Upper lobe of right lung (tissue), 1 donor: ENCODE results near the gene PHACTR4. TPM values are rescaled to one million over a fixed set of nuclear protein-coding genes. Genes with fewer than 3 reads are reported as not detected.

Source experiments
- ATAC-seq: fragments of 200-7000 bp; cut with Tn5 transposase; one replicate; pipeline ENCODE4 v1.9.1; 2020; ENCODE audit warnings: mild to moderate bottlenecking, moderate library complexity
- DNase-seq: peaks from one replicate; pipeline ENCODE4 v3.0.0-alpha.2; 2020
- H3K27ac ChIP-seq: fragments of 200-600 bp; one replicate; pipeline ENCODE4 v1.8.0; 2022
- H3K27me3 ChIP-seq: fragments of 200-600 bp; one replicate; pipeline ENCODE4 v1.8.0; 2022; ENCODE audit warnings: mild to moderate bottlenecking
- H3K36me3 ChIP-seq: fragments of 200-600 bp; one replicate; pipeline ENCODE4 v1.8.0; 2022
- H3K4me1 ChIP-seq: fragments of 200-600 bp; one replicate; pipeline ENCODE4 v1.8.0; 2022
- H3K4me3 ChIP-seq: fragments of 200-600 bp; one replicate; pipeline ENCODE4 v1.8.0; 2022; ENCODE audit warnings: mild to moderate bottlenecking
- H3K9me3 ChIP-seq: fragments of 200-600 bp; one replicate; pipeline ENCODE4 v1.8.0; 2022
- intact Hi-C: fragments of 100-400 bp; cut with DNase I; formaldehyde crosslinking; loops from one replicate; pipeline ENCODE4 v1.11.0; 2022
- total RNA-seq: library from RNA; stranded (reverse); fragmentation: NEBNext Ultra II Directional; extraction: Animal tissue kit (Norgen Biotek cat#: 25700); gene quantifications from one replicate; pipeline ENCODE4 v1.2.1, GENCODE V29; 2021
- TF ChIP-seq, protein P1 (sequence below): fragments of 200-600 bp; IDR thresholded peaks from one replicate; pipeline ENCODE4 v1.8.0; 2022; ENCODE audit warnings: antibody characterized with exemption
- donor health status: DM: no; HTN: yes; CAD: no; lungs with severe emphysema.

Gene PHACTR4
- total RNA-seq, 1 donor from 2014 or later, result 43.2 TPM

GRCh38 chr1:28328228-28328648, 41.3 kb upstream of the PHACTR4 start:
- Histone ChIP-seq H3K4me1 (peaks cover 6% of the 10 kb centered on the region), H3K9me3 (no peaks in the 10 kb centered on the region), H3K4me3 (peak overlapping the region; percentile 58), H3K27me3 (no peaks in the 10 kb centered on the region), H3K36me3 (peaks cover 29% of the 10 kb centered on the region), H3K27ac (peak overlapping the region; percentile 91)
- DNase-seq, result no peak
- intact Hi-C loops, result no loop called here
- TF ChIP-seq, protein P1, sequence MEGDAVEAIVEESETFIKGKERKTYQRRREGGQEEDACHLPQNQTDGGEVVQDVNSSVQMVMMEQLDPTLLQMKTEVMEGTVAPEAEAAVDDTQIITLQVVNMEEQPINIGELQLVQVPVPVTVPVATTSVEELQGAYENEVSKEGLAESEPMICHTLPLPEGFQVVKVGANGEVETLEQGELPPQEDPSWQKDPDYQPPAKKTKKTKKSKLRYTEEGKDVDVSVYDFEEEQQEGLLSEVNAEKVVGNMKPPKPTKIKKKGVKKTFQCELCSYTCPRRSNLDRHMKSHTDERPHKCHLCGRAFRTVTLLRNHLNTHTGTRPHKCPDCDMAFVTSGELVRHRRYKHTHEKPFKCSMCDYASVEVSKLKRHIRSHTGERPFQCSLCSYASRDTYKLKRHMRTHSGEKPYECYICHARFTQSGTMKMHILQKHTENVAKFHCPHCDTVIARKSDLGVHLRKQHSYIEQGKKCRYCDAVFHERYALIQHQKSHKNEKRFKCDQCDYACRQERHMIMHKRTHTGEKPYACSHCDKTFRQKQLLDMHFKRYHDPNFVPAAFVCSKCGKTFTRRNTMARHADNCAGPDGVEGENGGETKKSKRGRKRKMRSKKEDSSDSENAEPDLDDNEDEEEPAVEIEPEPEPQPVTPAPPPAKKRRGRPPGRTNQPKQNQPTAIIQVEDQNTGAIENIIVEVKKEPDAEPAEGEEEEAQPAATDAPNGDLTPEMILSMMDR, result no peak
- no peak for ATAC-seq

DNA sequence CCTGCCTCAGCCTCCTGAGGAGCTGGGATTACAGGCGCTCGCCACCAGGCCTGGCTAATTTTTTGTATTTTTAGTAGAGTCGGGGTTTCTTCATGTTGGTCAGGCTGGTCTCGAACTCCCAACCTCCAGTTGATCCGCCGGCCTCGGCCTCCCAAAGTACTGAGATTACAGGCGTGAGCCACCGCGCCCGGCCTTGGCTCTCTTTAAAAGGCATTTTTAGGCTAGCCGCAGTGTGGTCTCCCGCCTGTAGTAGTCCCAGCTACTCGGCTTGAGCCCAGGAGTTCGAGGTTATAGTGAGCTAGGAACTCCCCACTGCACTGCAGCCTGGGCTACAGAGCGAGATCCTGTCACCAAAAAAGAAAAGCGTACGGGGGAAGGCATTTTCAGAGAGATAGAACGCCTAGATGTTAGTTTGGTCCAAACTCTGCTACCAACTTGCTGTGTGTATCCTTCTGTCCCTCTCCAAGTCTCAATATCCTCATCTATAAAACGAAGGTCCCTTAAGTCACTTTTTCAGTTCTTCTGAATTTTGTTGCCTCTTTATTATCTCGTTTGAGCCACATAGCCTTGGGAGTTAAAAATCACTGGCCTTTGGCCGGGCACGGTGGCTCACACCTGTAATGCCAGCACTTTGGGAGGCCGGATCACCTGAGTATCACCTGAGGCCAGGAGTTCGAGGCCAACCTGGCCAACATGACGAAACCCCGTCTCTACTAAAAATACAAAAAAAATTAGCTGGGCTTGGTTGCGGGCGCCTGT, 40.0 kb upstream of the PHACTR4 start:
- intact Hi-C loops, result no loop called here

GRCh38 chr1:28338897-28339296, 30.6 kb upstream of the PHACTR4 start:
- Histone ChIP-seq H3K27me3 (no peaks in the 10 kb centered on the region), H3K9me3 (no peaks in the 10 kb centered on the region), H3K36me3 (peaks cover 22% of the 10 kb centered on the region), H3K4me3 (no peak overlapping the region), H3K27ac (no peak overlapping the region), H3K4me1 (no peaks in the 10 kb centered on the region)
- ATAC-seq, result no peak
- TF ChIP-seq, protein P1, result no peak
- intact Hi-C loops, result no loop called here
- DNase-seq, result no peak

More for the DNA sequence above, 40.0 kb upstream of the PHACTR4 start:
- H3K9me3 ChIP-seq, result no peaks in the 10 kb centered on the region
- H3K4me1 ChIP-seq, result peaks cover 6% of the 10 kb centered on the region
- peaks cover 41% of the 10 kb centered on the region for H3K36me3 ChIP-seq
- H3K27ac ChIP-seq, result peak overlapping the region; percentile 91
- H3K4me3 ChIP-seq, result peak overlapping the region; percentile 58
- DNase-seq, result peak; percentile 66
- peak; percentile 45 for ATAC-seq
- TF ChIP-seq, protein P1, result no peak
- H3K27me3 ChIP-seq, result no peaks in the 10 kb centered on the region

DNA sequence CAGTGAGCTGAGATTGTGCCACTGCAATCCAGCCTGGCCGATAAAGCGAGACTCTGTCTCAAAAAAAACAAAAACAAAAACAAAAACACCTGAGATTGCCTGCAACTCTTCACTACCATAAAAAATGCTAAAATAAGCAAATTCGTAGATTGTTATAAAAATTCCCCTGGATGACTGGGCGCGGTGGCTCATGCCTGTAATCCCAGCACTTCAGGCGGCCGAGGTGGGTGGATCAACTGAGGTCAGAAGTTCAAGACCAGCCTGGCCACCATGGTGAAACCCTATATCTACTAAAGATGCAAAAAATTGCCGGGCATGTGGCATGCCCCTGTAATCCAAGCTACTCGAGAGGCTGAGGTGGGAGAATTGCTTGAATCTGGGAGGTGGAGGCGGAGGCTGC, 30.0 kb upstream of the PHACTR4 start:
- DNase-seq (no peak), ATAC-seq (no peak)
- H3K4me1 ChIP-seq, result no peaks in the 10 kb centered on the region
- intact Hi-C loops, result no loop called here
- peaks cover 16% of the 10 kb centered on the region for H3K36me3 ChIP-seq
- no peaks in the 10 kb centered on the region for H3K27me3 ChIP-seq
- no peak overlapping the region for H3K4me3 ChIP-seq
- H3K9me3 ChIP-seq, result no peaks in the 10 kb centered on the region
- TF ChIP-seq, protein P1, result no peak
- H3K27ac ChIP-seq, result no peak overlapping the region

DNA sequence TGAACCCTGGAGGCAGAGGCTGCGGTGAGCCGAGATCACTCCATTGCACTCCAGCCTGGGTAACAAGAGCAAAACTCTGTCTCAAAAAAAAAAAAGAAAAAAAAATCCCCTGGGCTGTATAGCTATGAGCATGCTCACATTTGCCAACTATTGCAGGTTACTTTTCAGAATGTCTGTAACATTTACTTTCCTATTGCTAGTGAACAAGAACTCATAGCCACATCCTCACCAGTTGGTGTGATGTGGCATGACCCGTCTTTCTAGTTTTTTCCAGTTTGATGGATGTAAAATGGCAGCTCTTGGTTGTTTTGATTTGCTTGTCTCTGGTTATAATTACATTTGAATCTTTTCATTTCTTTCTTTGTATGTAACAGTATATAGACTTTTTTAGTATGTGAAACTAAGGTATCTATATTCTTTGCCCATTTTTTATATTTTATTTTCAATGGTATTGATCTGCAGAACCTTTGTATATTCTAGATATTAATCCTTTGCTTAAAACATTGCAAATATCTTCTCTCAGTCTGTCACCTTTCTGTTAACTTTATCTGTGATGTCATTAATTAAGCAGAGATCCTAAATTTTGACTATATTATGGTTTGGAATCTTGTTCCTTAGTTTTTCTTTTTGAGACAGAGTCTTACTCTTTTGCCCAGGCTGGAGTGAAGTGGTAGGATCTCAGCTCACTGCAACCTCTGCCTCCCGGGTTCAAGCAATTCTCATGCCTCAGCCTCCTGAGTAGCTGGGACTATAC, 29.1 kb upstream of the PHACTR4 start:
- H3K4me3 ChIP-seq, result no peak overlapping the region
- DNase-seq, result no peak
- intact Hi-C loops, result no loop called here
- H3K27me3 ChIP-seq, result no peaks in the 10 kb centered on the region
- no peak overlapping the region for H3K27ac ChIP-seq
- ATAC-seq, result no peak
- no peaks in the 10 kb centered on the region for H3K4me1 ChIP-seq
- TF ChIP-seq, protein P1, result no peak
- H3K36me3 ChIP-seq, result peaks cover 7% of the 10 kb centered on the region
- no peaks in the 10 kb centered on the region for H3K9me3 ChIP-seq
